ENCODE data around the gene PTPRM. TPM values are rescaled to one million over a fixed set of nuclear protein-coding genes. Genes with fewer than 3 reads are reported as not detected.

The PTPRM gene
- total RNA-seq, 1 experiment from 2014 or later: 14.5 TPM

DNA sequence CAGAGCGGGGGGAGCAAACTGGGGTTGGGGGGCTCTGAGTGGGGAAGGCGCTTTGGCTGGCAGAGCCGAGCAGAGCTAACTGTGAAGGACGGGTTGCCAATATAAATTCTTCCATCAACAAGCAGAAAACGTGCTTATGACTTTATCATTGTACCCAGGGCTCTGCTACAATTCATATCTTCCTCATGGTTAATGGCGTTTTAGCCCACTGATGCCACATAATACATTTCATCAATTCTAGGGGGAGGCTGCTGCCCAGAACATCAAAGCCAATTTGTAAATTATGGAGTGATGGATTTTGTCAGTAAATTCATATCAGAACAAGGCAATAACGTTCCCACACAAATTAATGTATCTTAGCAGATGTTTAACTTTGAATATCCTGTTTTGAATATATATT lies 866.7 kb downstream of the PTPRM start (continued):
- TF ChIP-seq EGR1 (IDR thresholded peaks at IDR 0.05; ENCODE audit: low read depth) (no peak), JUND (IDR thresholded peaks at IDR 0.05) (no peak), CEBPB (IDR thresholded peaks at IDR 0.05; ENCODE audit: low read depth) (no peak), POLR2A (IDR thresholded peaks at IDR 0.05; ENCODE audit: borderline replicate concordance, extremely low read depth, insufficient read depth, insufficient read length) (no peak)
- TF ChIP-seq, protein P1, sequence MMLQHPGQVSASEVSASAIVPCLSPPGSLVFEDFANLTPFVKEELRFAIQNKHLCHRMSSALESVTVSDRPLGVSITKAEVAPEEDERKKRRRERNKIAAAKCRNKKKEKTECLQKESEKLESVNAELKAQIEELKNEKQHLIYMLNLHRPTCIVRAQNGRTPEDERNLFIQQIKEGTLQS (IDR thresholded peaks at IDR 0.05): no peak

DNA sequence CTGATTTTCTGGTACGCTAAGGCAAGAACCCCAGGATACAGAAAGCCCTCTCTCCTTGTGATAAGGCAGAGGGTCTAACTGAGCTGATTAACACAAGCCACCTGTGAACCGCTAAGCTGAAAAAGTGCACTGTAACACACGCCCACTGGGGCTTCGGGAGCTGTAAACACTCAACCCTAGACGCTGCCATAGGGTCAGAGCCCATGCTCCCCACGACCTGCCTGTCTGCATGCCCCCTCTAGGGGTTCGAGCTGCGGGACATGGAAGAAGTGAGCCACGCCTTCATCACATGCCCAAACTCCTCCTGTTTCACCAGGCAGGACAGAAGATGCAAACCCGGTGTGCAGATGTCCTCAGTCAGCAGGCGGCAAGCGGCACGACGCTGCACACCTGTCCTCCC lies 868.3 kb downstream of the PTPRM start:
- DNase-seq (ENCODE audit: low read depth, low spot score) (no peak), ATAC-seq (no peak)
- no peaks in the 10 kb centered on the region for H3K79me2 ChIP-seq (ENCODE audit: insufficient read depth, low read length)
- no peak overlapping the region for H2AFZ ChIP-seq (ENCODE audit: low read depth, low read length, poor library complexity, severe bottlenecking)
- intact Hi-C loops (cut with micrococcal nuclease): no loop called here
- TF ChIP-seq YY1 (IDR thresholded peaks at IDR 0.05; ENCODE audit: extremely low read depth, insufficient replicate concordance, low read depth, low read length) (no peak), ZNF274 (IDR thresholded peaks at IDR 0.05; ENCODE audit: low read depth, low read length) (no peak), RAD21 (IDR thresholded peaks at IDR 0.05; ENCODE audit: low read depth) (no peak), SIN3A (IDR thresholded peaks at IDR 0.05; ENCODE audit: low read depth) (no peak), FOSL1 (IDR thresholded peaks at IDR 0.05; ENCODE audit: low read depth) (no peak), ZFX (IDR thresholded peaks at IDR 0.05) (no peak)
- TF ChIP-seq, protein P2, sequence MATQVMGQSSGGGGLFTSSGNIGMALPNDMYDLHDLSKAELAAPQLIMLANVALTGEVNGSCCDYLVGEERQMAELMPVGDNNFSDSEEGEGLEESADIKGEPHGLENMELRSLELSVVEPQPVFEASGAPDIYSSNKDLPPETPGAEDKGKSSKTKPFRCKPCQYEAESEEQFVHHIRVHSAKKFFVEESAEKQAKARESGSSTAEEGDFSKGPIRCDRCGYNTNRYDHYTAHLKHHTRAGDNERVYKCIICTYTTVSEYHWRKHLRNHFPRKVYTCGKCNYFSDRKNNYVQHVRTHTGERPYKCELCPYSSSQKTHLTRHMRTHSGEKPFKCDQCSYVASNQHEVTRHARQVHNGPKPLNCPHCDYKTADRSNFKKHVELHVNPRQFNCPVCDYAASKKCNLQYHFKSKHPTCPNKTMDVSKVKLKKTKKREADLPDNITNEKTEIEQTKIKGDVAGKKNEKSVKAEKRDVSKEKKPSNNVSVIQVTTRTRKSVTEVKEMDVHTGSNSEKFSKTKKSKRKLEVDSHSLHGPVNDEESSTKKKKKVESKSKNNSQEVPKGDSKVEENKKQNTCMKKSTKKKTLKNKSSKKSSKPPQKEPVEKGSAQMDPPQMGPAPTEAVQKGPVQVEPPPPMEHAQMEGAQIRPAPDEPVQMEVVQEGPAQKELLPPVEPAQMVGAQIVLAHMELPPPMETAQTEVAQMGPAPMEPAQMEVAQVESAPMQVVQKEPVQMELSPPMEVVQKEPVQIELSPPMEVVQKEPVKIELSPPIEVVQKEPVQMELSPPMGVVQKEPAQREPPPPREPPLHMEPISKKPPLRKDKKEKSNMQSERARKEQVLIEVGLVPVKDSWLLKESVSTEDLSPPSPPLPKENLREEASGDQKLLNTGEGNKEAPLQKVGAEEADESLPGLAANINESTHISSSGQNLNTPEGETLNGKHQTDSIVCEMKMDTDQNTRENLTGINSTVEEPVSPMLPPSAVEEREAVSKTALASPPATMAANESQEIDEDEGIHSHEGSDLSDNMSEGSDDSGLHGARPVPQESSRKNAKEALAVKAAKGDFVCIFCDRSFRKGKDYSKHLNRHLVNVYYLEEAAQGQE (IDR thresholded peaks at IDR 0.05; ENCODE audit: low read depth): no peak
- ChIA-PET POLR2A (no interaction called here), CTCF (no interaction called here), RAD21 (ENCODE audit: low non-redundant PET in 1 of 2, low total read pairs in 2 of 2, uncharacterized antibody in 2 of 2, unreplicated experiment in 2 of 2) (no interaction called here)
- H3K9ac ChIP-seq (ENCODE audit: low read length): no peak overlapping the region
- no peak overlapping the region for H3K27ac ChIP-seq (ENCODE audit: low read depth, low read length)
- H3K4me2 ChIP-seq (ENCODE audit: low read length): no peak overlapping the region
- BruUV-seq (replicated peaks): no TSS peak
- no peaks in the 10 kb centered on the region for H4K20me1 ChIP-seq (ENCODE audit: insufficient read depth)
- no peaks in the 10 kb centered on the region for H3K36me3 ChIP-seq (ENCODE audit: control insufficient read depth in 1 of 2, insufficient read depth in 2 of 2, low read length in 2 of 2)
- H3K9me2 ChIP-seq (ENCODE audit: insufficient read depth): no peaks in the 10 kb centered on the region
- H3K4me3 ChIP-seq (replicated peaks in 1 of 2; ENCODE audit: low read depth in 1 of 2, low read length in 2 of 2): no peak overlapping the region
- no peaks in the 10 kb centered on the region for H3K4me1 ChIP-seq (ENCODE audit: control insufficient read depth in 1 of 2, insufficient read depth in 2 of 2, low read length in 2 of 2)
- no peaks in the 10 kb centered on the region for H3K9me3 ChIP-seq (ENCODE audit: control insufficient read depth in 1 of 2, insufficient read depth in 1 of 2, low read depth in 1 of 2, low read length in 2 of 2)
- no peaks in the 10 kb centered on the region; the same call in 1 of the 2 replicates for H3K27me3 ChIP-seq (ENCODE audit: insufficient read depth, low read length)

All from HCT116 (cell line).